Measurements from ENCODE around the gene TP53I11.

TP53I11 gene

GRCh38 chr11:44946263-44946662 lies 4.4 kb downstream of the TP53I11 start:
- no peak for TF ChIP-seq CTCF (IDR thresholded peaks at IDR 0.05; ENCODE audit: low read length, missing control alignments)
- H3K4me3 ChIP-seq (replicated peaks; ENCODE audit: low read depth, low read length): no peak overlapping the region
- no peak for DNase-seq (ENCODE audit: low read depth)

GRCh38 chr11:44945666-44946065 lies 5.0 kb downstream of the TP53I11 start:
- no peak for TF ChIP-seq CTCF (IDR thresholded peaks at IDR 0.05; ENCODE audit: low read length, missing control alignments)
- DNase-seq (ENCODE audit: low read depth): peak; percentile 46
- no peak overlapping the region for H3K4me3 ChIP-seq (replicated peaks; ENCODE audit: low read depth, low read length)

GRCh38 chr11:44944853-44945235 lies 5.8 kb downstream of the TP53I11 start:
- no peak overlapping the region for H3K4me3 ChIP-seq (replicated peaks; ENCODE audit: low read depth, low read length)
- no peak for DNase-seq (ENCODE audit: low read depth)
- TF ChIP-seq CTCF (IDR thresholded peaks at IDR 0.05; ENCODE audit: low read length, missing control alignments): no peak

- no peak for DNase-seq (ENCODE audit: low read depth)
- H3K4me3 ChIP-seq (replicated peaks; ENCODE audit: low read depth, low read length): no peak overlapping the region
- TF ChIP-seq CTCF (IDR thresholded peaks at IDR 0.05; ENCODE audit: low read length, missing control alignments): no peak
These were observed 6.4 kb downstream of the TP53I11 start for GRCh38 chr11:44944181-44944852.

GRCh38 chr11:44943696-44944095 lies 7.0 kb downstream of the TP53I11 start:
- DNase-seq (ENCODE audit: low read depth): no peak
- TF ChIP-seq CTCF (IDR thresholded peaks at IDR 0.05; ENCODE audit: low read length, missing control alignments): no peak
- H3K4me3 ChIP-seq (replicated peaks; ENCODE audit: low read depth, low read length): no peak overlapping the region

- TF ChIP-seq CTCF (IDR thresholded peaks at IDR 0.05; ENCODE audit: low read length, missing control alignments): no peak
- no peak overlapping the region for H3K4me3 ChIP-seq (replicated peaks; ENCODE audit: low read depth, low read length)
- DNase-seq (ENCODE audit: low read depth): no peak
These were observed 7.6 kb downstream of the TP53I11 start for GRCh38 chr11:44943118-44943517.
